G401 (cell line): ENCODE results near the gene JARID2. TPM values are rescaled to one million over a fixed set of nuclear protein-coding genes. Genes with fewer than 3 reads are reported as not detected.

Experiments
- DNase-seq: peaks from one replicate; pipeline ENCODE4 v3.0.0-alpha.2; 2015; ENCODE audit warnings: low spot score
- in situ Hi-C: cut with HindIII; loops from 2 replicates; pipeline ENCODE4 v1.10.0; 2016; ENCODE audit warnings: low sequenced_read_pairs, mixed read lengths
- total RNA-seq: library from RNA; depleted of rRNA; stranded (reverse); fragments of >200 nt; shearing (Covaris generic); gene quantifications from 2 replicates; pipeline ENCODE4 v1.2.3, GENCODE V29; 2014

JARID2 gene
- total RNA-seq, 1 experiment from 2014 or later: 5.7 TPM

GRCh38 chr6:15502446-15503345, 256.8 kb downstream of the JARID2 start:
- DNase-seq: no peak
- in situ Hi-C loops: no loop called here

DNA sequence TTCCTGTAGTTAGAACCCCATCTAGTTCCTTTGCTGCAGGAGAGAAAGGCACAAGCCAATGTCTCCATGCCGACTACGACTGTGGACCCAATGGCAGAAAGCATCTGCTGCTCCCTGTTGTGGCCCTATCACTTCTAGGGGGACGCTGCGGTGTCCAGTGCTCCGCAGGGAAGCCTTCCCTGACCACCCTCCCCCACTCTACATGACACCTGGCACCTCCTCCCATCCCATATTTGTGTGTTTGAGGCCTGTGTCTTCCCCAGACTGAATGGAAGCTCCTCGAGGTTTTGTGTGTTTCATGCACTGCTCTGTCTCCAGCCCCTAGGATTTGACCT, 257.4 kb downstream of the JARID2 start:
- in situ Hi-C loops: no loop called here

GRCh38 chr6:15504040-15504495, 258.2 kb downstream of the JARID2 start:
- in situ Hi-C loops: no loop called here
- DNase-seq: peak; percentile 65

More for the DNA sequence above, 257.4 kb downstream of the JARID2 start:
- DNase-seq: no peak

DNA sequence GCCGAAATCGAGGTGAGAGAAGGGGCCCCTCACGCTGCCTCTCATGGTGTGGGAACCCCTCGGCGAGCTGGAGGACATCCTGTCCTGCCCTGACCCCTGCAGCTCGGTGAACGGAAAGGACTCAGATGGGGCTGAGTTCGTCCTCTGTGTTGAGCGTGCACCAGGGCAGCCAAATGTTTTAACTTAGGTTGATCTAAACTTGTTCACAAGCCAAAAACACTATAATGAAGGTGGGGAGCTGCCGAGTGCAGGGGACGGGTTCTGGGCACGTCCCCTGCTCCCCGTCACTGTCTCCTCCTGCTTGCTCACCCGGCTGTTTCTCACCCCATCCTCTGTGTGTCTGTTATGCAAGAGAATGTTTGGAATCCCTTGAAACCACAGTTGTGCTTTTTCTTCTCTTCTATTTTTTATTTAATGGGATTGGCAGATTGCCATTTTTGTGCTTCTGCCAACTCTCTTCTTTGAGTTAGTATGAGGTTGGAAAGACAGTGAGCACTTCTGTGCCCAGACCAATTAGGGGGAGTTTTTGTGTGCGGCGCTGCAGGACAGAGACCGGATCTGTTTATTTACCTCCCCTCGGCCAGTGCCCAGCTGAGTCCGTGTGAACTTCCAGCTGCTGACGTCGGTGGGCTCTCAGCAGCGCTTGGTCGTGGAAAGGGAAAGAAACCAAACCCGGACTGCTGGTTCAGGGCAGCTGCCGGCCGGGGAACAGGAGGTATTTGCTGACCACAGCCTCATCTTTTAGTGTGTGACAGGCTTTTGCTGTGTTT, 258.9 kb downstream of the JARID2 start:
- in situ Hi-C loops: no loop called here
- peak; percentile 74 for DNase-seq

DNA sequence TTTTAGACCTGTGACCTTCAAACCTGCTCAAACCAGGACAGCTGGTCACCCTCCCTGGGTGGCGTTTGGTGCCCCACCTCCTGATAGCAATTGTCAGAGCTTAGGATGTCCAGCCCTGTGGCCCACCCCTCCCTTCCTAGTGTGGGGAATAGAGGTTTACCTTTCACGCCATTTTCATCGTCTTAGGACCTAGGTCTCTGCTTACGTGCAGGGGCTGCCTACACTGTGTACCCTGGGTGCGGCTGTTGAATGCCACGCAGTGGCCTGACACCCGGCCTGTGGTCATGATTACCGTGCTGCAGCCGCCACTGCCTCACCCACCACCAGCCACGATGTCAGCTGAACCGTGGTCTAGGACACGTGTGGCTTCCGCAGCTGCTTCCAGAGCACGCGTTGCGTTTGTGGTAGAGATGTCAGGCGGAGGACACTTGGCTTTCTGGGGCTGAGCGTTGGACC, 259.6 kb downstream of the JARID2 start:
- DNase-seq: no peak
- in situ Hi-C loops: no loop called here

DNA sequence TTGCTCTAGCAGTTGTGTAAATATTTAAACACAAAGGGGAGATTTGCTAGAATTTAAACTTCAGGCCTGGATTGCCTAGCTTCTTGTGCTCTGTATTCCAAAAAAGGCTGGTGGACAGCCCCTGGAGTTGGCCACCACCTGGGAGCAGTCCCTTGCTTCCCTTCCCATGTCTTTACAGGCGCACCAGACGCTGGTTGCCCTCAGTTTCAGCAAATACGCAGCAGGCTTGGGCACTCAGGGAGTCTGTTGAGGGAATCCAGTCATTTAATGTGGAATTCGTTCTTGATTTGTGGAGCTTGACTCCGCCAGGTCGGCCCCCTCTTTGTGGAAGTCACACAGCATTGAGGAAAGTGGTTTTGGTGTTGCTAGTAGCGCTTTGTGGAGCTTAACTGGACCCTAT, 260.2 kb downstream of the JARID2 start:
- DNase-seq: no peak
- in situ Hi-C loops: no loop called here

DNA sequence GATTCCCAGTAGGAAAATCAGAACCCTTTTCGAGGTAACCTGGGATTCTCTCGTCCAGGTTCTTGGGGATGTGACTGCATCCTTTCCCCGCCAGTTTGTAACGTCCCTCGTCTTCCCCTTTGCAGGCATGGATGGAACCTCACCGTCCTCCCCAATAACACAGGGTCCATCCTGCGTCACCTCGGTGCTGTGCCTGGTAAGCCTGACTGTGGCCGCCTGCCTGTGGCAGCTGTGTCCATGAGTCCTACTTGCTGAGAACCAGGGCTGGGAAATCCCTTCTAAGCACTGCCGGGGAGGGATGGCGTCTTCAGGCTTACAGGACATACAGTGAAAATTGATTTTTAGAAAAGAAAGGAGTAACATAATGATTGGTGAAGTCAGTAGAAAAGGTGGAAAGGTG, 261.4 kb downstream of the JARID2 start:
- DNase-seq: no peak
- in situ Hi-C loops: no loop called here

- no peak for DNase-seq
- in situ Hi-C loops: no loop called here
Observed at GRCh38 chr6:15507746-15508145, 261.9 kb downstream of the JARID2 start.

DNA sequence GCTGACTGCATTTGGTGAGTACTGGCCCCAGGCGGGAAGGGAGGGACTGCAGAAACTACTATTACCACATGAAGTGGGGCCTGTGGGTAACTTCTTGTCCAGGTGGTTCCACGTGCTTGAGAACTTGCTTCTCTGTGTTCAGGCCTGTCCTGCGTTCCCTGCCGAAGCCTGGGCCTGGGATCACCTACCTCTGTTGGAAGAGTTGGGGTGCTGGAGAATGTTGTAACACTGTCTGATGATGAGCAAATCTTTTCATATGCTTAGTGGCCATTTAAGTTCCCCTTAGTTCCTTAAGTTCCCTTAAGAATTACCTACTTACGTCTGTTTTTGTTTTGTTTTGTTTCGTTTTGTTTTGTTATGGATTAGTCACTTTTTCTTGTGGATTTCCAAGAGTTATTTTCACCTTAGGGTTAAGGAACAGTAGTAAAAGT, 262.6 kb downstream of the JARID2 start:
- in situ Hi-C loops: no loop called here
- no peak for DNase-seq

- no peak for DNase-seq
- in situ Hi-C loops: no loop called here
Observed at GRCh38 chr6:15508931-15509330, 263.1 kb downstream of the JARID2 start.

DNA sequence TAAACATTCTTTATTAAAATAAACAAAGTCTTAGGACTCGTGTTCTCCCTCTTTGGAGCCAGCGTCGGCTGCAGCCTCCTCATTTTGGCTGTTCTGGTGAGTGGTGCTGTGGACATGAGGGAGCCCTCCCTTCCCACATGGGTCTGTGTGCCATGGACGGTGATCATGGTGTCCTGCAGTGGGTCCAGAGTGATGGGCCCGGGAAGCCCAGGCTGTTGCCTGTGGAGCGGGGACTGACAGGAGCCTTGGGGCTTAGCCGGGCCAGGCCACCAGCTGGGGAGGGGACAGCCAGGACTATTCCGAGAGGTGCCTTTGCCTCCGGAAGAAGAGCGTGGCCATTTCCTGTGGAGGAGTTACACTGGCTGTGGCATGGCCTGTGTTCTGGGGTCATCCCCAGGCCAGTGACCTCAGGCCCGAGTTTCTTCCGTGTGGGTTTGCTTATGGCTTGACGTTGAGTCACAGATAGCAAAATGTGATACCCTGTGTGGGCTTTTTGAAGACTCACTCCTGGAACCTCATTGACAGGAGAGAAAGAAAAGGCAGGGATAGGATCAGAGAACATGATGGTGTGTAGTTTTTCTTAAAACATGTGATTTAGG, 263.6 kb downstream of the JARID2 start:
- in situ Hi-C loops: no loop called here
- no peak for DNase-seq

- no peak for DNase-seq
- in situ Hi-C loops: no loop called here
Observed at GRCh38 chr6:15510121-15510520, 264.3 kb downstream of the JARID2 start.

GRCh38 chr6:15510536-15511247, 264.8 kb downstream of the JARID2 start:
- peak; percentile 47 for DNase-seq
- in situ Hi-C loops: no loop called here

- DNase-seq: peak; percentile 76
- in situ Hi-C loops: no loop called here
Observed at GRCh38 chr6:15511248-15512125, 265.6 kb downstream of the JARID2 start.

DNA sequence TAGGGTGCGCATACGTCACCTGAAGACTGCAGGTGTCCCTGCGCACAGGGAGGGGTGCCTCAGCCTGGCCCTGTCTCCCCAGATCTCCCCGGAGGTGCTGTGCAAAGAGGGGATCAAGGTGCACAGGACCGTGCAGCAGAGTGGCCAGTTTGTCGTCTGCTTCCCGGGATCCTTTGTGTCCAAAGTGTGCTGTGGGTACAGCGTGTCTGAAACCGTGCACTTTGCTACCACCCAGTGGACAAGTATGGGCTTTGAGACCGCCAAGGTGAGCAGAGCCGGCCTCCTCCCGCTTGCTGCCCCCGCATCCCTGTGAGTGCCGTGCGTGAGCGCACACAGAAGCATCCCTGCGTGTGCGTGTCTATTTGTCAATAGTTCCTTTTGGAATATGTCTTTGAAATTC, 266.3 kb downstream of the JARID2 start:
- peak; percentile 90 for DNase-seq
- in situ Hi-C loops: no loop called here

- in situ Hi-C loops: no loop called here
- DNase-seq: no peak
Observed at GRCh38 chr6:15512721-15513120, 266.9 kb downstream of the JARID2 start.

- no peak for DNase-seq
- in situ Hi-C loops: no loop called here
Observed at GRCh38 chr6:15513131-15513771, 267.4 kb downstream of the JARID2 start.
